GM18526 (cell line): ENCODE data around the gene LRMDA.

Source experiments
- POLR2A ChIP-seq: IDR thresholded peaks from 3 replicates; pipeline ENCODE4 v1.6.1; 2011; ENCODE audit not compliant: insufficient read length; ENCODE audit errors: extremely low read depth

LRMDA gene

GRCh38 chr10:75723319-75723980 is 292.0 kb downstream of the LRMDA start:
- no peak for TF ChIP-seq POLR2A

GRCh38 chr10:75724047-75724446 is 292.6 kb downstream of the LRMDA start:
- TF ChIP-seq POLR2A, result no peak

- TF ChIP-seq POLR2A, result no peak
These were observed 295.4 kb downstream of the LRMDA start for GRCh38 chr10:75726522-75727483.

DNA sequence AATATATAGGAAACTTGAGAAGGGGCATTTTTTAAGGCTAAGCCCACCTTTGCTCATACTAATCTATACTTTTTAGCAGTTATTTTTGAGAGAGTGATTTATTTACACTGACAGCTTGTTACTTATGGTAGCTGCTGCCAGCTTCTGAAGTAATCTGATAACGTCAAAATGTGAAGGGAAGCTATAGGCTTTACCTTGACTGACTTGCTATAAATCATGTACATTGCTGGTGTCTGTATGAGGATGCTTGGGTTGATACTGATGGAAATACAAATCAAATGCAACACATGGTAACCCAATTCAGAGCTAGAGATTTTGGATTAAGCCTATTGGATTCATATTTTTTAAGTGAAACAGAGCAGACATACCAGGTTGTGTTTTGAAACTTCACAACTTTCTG is 299.4 kb downstream of the LRMDA start:
- no peak for TF ChIP-seq POLR2A

- TF ChIP-seq POLR2A, result no peak
These were observed 301.9 kb downstream of the LRMDA start for GRCh38 chr10:75733135-75733890.

GRCh38 chr10:75736151-75736640 is 304.8 kb downstream of the LRMDA start:
- TF ChIP-seq POLR2A, result no peak

- TF ChIP-seq POLR2A, result no peak
These were observed 305.6 kb downstream of the LRMDA start for GRCh38 chr10:75736889-75737579.

DNA sequence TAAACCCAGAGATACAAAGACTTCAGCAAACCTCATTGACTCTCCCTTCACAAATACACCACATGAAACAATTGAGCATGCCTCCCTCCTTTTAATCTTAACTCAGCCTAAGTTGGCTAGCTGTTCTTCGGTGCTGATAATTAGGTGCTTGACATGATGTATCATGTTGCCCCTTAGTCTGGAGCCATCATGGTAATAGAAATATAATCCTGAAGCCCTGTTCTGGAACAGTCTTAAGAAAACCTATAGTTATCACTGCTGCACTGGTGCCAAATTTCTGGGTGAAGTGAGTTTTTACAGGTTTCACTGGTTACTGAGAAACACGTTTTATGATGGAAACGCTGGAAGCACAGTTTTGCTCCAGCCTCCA is 306.1 kb downstream of the LRMDA start:
- no peak for TF ChIP-seq POLR2A

DNA sequence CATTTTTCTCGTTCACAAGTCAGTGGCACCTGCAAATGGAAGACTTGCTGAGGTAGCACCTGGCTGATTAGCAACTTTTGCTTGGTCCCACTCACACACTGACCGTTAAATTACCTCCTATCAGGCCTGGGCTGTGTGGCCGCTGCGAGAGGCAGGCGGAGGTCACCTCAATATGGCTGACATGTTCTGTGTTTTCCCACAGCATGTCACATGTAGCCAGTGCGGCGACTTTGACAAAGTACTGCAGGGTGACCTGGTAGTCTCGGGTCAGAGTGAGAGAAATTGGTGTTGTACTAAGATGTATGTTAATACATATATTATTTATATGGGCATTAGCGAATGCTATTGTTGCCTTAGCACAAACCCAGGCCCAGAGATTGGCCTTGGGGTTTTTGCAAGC is 307.5 kb downstream of the LRMDA start:
- no peak for TF ChIP-seq POLR2A

GRCh38 chr10:75739414-75740143 is 308.2 kb downstream of the LRMDA start:
- TF ChIP-seq POLR2A, result no peak

GRCh38 chr10:75740541-75740940 is 309.1 kb downstream of the LRMDA start:
- no peak for TF ChIP-seq POLR2A

GRCh38 chr10:75742355-75742754 is 310.9 kb downstream of the LRMDA start:
- TF ChIP-seq POLR2A, result no peak

DNA sequence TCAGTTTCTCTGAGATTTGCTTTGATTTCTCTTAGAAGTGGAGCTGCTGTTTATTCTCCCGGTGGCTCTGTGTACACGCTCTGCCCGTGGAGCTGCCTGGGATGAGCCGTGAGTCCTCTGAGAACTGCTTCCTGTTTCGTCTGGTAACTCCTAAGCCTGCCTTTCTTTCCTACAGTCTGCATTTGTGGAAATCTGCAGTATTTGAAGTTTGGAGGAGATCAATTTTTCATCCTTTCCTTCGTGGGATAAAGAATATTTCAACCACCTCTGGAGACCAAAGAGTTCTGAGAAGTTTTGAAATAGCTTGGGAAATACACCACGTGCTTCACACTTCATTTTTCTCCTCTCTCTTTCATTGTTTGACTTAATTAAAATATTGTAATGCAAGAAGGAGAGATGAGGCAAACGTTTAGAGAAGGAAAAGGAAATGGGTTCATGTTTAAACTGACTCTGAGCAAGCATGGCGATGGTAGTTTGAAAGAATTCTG is 311.9 kb downstream of the LRMDA start:
- no peak for TF ChIP-seq POLR2A

- no peak for TF ChIP-seq POLR2A
These were observed 312.8 kb downstream of the LRMDA start for GRCh38 chr10:75744261-75744660.

DNA sequence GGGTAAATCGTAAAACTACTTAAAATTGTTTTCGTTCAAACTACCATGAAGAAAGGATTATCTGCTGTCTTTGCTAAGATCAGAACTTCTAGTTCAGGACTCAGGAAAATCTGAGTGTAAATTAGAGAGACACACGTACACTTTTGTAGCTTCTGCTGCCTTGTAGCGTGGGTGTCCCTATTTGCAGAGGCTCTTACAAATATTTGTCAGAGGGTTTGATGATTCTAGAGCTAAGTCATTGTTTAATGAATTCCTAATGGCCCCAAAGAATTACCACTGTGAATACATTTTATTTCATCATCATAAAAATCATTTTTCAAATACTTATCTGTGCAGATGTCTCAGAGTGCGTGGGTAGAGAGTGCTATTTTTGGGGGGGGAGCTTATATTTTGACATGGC is 314.9 kb downstream of the LRMDA start:
- no peak for TF ChIP-seq POLR2A

DNA sequence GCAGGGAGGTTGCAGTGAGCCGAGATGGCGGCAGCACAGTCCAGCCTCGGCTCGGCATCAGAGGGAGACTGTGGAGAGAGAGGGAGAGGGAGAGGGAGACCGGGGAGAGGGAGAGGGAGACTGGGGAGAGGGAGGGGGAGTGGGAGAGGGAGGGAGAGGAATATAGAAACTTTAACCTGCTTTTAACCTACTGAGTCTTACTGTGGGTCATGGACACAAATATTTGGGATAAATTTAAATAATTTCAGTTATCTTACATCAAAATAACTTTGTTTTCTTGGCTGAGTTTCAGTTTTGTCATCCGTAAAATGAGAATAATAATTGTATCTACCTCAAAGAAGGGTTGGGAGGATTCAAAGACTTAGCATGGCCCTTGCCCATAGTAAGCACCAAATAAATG is 319.8 kb downstream of the LRMDA start:
- TF ChIP-seq POLR2A, result no peak
